RCC 7860 (cell line): ENCODE data around the gene SMIM29.
"Not testable (repeated sequence)": the region's sequence is repeated elsewhere in the genome, so short reads cannot be mapped to it uniquely, and the experiment has no call there.

ENCODE experiments used
- DNase-seq: peaks from one replicate; pipeline ENCODE4 v3.0.0-alpha.2; 2015; ENCODE audit warnings: low spot score
- FAIRE-seq: peaks from 2 replicates; lab custom pipeline; 2012; peaks lifted over from hg19 to GRCh38; lab: Jason Lieb, UNC

The SMIM29 gene

DNA sequence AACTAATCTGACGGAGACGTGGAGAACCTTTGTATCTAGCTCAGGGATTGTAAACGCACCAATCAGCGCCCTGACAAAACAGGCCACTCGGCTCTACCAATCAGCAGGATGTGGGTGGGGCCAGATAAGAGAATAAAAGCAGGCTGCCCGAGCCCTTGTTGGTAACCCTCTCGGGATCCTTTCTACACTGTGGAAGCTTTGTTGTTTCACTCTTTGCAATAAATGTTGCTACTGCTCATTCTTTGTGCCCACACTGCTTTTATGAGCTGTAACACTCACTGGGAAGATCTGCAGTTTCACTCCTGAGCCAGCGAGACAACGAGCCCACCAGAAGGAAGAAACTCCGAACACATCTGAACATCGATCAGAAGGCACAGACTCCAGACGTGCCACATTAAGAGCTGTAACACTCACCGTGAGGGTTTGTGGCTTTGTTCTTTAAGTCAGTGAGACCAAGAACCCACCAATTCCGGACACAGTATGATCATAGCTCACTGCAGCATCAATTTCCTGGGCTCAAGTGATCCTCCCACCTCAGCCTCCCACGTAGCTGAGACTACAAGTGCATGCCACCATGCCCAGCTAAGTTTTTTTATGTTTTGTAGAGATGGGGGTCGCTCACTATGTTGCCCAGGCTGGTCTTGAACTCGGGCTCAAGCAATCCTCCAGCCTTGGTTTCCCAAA, 21.0 kb upstream of the SMIM29 start:
- not testable (repeated sequence) for FAIRE-seq, DNase-seq

- not testable (repeated sequence) for FAIRE-seq, DNase-seq
These were observed 20.3 kb upstream of the SMIM29 start for GRCh38 chr6:34269132-34269531.

- FAIRE-seq: no peak
- no peak for DNase-seq
These were observed 18.9 kb upstream of the SMIM29 start for GRCh38 chr6:34267746-34268145.

DNA sequence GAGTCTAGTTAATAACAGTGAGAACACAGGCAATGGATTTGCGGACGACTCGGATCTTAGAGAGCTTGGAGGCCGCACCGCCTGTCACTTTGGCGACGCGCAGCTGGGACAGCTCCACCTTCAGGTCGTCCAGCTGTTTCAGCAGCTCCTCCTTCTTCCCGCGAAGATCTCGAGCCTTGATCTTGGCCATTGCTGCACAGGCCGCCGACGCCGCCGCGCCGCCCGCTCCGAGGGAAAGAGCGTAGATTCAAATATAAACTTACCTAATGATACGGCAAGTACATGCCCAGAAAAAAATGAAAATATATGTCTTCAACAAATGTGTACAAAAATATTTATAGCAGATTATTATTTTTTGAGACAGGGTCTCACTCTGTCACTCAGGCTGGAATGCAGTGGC, 14.7 kb upstream of the SMIM29 start:
- not testable (repeated sequence) for DNase-seq, FAIRE-seq

GRCh38 chr6:34260576-34261267, 11.9 kb upstream of the SMIM29 start:
- DNase-seq (no peak), FAIRE-seq (no peak)

DNA sequence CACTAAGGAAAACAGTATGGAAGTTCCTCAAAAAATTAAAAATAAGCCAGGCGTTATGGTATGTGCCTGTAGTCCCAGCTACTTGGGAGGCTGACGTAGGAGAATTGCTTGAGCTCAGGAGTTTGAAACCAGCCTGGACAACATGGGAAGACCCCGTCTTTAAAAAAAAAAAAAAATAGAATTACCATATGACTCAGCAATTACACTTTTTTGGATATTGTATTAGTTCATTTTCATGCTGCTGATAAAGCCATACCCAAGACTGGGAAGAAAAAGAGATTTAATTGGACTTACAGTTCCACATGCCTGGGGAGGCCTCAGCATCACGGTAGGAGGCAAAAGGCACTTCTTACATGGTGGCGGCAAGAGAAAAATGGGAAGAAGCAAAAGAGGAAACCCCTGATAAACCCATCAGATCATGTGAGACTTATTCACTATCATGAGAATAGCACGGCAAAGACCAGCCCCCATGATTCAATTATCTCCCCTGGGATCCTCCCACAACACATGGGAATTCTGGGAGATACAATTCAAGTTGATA, 10.8 kb upstream of the SMIM29 start:
- DNase-seq (no peak), FAIRE-seq (no peak)

GRCh38 chr6:34252395-34252794, 3.6 kb upstream of the SMIM29 start:
- DNase-seq, FAIRE-seq: not testable (repeated sequence)

- DNase-seq (no peak), FAIRE-seq (no peak)
These were observed 859 bp upstream of the SMIM29 start for GRCh38 chr6:34249469-34250261.

DNA sequence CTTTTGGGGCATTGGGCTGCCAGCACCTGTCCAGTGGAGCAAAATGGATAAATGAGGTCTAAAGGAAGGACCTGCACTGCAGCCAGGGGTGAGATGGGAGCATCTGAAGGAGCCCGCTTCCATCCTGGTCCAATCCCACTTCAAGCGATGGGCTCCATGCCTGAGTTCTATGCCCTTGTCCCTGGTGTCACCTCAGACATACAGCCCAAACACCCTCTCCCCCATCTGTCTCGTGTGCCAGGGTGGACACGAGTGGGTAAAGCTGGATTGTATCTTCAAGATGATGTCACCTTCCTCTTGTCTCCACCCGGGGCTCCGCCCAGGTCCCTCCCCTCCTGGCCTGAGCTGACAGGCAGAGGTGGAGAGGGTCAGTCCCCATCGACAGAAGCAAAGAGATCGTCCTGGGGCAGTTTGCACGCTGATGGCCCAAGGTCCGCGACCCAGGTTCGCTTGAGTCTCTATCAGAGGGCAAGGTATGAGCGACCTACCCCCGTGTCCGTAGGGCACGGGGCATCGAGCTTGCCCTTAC, 544 bp downstream of the SMIM29 start:
- no peak for DNase-seq
- FAIRE-seq: no peak

DNA sequence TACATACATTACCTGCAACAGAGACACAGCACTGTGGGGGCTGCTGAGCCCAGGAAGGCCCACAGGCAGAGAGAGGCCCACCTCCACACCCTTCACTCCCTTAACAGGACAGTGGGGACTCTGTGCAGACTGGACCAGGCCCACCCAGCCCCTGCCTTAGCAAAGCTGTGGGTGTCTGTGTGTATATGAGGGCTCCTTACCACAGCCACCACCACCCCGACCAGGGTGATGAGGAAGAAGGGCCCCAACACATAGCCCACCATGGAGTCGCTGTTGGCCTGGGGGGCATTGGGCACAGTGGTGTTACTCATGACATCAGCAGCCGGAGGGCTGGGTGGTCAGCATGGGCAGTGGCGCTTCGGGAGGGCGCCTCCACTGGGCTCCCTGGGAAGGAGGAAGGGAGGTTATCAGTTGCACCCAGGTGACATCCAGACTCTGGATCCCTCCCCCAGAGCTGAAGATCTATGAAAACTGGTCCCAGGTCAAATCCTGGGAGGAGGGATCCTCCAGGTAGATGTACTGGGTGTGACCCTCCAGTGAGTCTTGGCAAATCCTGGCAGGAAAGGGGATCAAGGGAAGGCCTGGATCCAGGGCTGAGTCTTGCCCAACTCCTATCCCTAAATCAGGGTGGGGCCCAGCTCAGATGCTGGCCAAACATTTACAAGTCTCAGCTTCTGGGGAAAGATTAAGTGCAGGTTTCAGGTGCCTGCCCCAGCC, 1.2 kb downstream of the SMIM29 start:
- FAIRE-seq: no peak

GRCh38 chr6:34246563-34247391, 2.0 kb downstream of the SMIM29 start:
- DNase-seq (no peak), FAIRE-seq (no peak)

More for the DNA sequence above, 1.2 kb downstream of the SMIM29 start:
- no peak for DNase-seq

- DNase-seq (no peak), FAIRE-seq (no peak)
These were observed 2.6 kb downstream of the SMIM29 start for GRCh38 chr6:34246249-34246562.

DNA sequence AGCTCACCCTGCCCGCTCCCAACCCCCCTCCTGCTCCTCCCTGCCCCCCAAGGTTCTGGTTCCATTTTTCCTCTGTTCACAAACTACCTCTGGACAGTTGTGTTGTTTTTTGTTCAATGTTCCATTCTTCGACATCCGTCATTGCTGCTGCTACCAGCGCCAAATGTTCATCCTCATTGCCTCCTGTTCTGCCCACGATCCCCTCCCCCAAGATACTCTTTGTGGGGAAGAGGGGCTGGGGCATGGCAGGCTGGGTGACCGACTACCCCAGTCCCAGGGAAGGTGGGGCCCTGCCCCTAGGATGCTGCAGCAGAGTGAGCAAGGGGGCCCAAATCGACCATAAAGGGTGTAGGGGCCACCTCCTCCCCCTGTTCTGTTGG, 3.1 kb downstream of the SMIM29 start:
- not testable (repeated sequence) for FAIRE-seq

GRCh38 chr6:34245032-34245760, 3.6 kb downstream of the SMIM29 start:
- DNase-seq, FAIRE-seq: not testable (repeated sequence)

More for the DNA sequence above, 3.1 kb downstream of the SMIM29 start:
- DNase-seq: not testable (repeated sequence)

DNA sequence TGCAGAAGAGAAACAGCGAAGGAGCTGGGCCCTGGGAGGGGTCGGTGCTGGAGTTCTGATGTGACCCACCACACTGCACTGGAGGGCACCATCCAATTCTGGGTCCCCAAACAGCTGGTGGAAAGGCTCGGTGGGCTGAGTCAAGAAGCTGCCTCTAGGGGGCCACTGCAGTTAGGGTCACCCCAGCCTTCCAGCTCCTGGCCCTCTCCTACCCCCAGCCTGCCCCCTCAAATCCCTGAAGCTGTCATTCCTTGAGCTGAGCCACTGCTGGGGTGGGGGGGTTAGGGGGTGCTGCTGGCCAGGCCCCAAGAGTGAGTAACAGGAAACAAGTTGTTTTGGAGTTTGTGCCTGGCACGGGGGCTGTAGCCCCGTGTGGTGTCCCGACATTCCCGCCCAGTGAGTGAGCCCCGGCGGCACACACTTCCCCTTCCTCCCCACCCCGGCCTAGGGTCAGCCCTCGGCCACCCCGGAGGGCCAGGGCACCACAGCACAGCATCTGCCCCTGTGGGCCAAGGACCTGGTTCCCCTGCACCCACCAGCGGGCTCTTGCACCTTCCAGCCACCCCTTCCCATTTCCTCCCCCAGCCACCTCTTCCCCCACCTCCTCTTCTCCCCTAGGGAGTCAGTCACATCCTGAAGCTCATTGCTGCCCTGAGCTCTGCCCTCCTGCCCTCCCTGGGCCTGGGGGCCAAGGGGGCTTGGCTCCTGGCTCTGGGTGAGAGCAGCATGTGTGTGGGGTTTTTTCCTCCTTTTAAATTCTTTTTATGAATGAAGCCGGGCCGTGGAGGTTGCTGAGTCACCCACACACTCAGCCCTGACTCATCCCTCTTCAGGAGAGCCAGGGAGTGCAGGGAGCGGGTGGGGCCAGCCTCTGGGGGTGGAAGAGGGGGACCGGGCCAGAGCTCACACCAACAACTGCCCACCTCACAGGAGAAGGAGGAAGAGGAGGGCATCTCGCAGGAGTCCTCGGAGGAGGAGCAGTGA, 4.6 kb downstream of the SMIM29 start:
- peak; percentile 69 for FAIRE-seq
- DNase-seq: peak; percentile 91

GRCh38 chr6:34243131-34243771, 5.6 kb downstream of the SMIM29 start:
- FAIRE-seq (no peak), DNase-seq (no peak)
